Cerebellar nuclear complex (tissue), 1 donor: Measurements from ENCODE around the gene SMIM43.
"Not testable (repeated sequence)": the region's sequence is repeated elsewhere in the genome, so short reads cannot be mapped to it uniquely, and the experiment has no call there.

Source experiments
- DNase-seq, 2 experiments: peaks; one replicate each; lab custom pipeline; 2025; lab: John Stamatoyannopoulos, UW

The SMIM43 gene

GRCh38 chr4:121736735-121737351 is 28.1 kb downstream of the SMIM43 start:
- no peak for DNase-seq

GRCh38 chr4:121734571-121734970 is 30.4 kb downstream of the SMIM43 start:
- no peak for DNase-seq

- DNase-seq: no peak
These were observed 31.0 kb downstream of the SMIM43 start for GRCh38 chr4:121733942-121734341.

GRCh38 chr4:121729753-121730152 is 35.2 kb downstream of the SMIM43 start:
- DNase-seq: not testable (repeated sequence)

GRCh38 chr4:121728798-121729226 is 36.2 kb downstream of the SMIM43 start:
- no peak for DNase-seq

GRCh38 chr4:121728066-121728465 is 36.9 kb downstream of the SMIM43 start:
- DNase-seq: no peak

GRCh38 chr4:121726642-121727268 is 38.2 kb downstream of the SMIM43 start:
- DNase-seq: no peak

GRCh38 chr4:121724671-121725070 is 40.3 kb downstream of the SMIM43 start:
- DNase-seq: no peak

GRCh38 chr4:121721700-121722099 is 43.3 kb downstream of the SMIM43 start:
- no peak for DNase-seq

- no peak for DNase-seq
These were observed 44.9 kb downstream of the SMIM43 start for GRCh38 chr4:121720109-121720508.

- no peak for DNase-seq
These were observed 47.2 kb downstream of the SMIM43 start for GRCh38 chr4:121717680-121718237.

- no peak for DNase-seq
These were observed 50.4 kb downstream of the SMIM43 start for GRCh38 chr4:121714548-121714947.

GRCh38 chr4:121712783-121713182 is 52.2 kb downstream of the SMIM43 start:
- no peak for DNase-seq

- DNase-seq: no peak
These were observed 52.8 kb downstream of the SMIM43 start for GRCh38 chr4:121712001-121712651.

- DNase-seq: no peak
These were observed 53.5 kb downstream of the SMIM43 start for GRCh38 chr4:121711263-121712000.

- DNase-seq: no peak
These were observed 55.1 kb downstream of the SMIM43 start for GRCh38 chr4:121709766-121710405.
